Gastroesophageal sphincter (tissue), 3 donors: ENCODE data around the gene COG4.

ENCODE experiments used
- POLR2A ChIP-seq, 2 donors: fragments of 450-650 bp; IDR thresholded peaks; one replicate each; pipeline ENCODE4 v1.6.1; 2017; ENCODE audit warnings: antibody characterized with exemption in 2 of 2, mild to moderate bottlenecking in 2 of 2, moderate library complexity in 1 of 2
- TF ChIP-seq, protein P1 (sequence below), 4 experiments: fragments of 200-600 bp in 2 of 4; fragments of 450-650 bp in 2 of 4; sonication (generic) in 1 of 4; IDR thresholded peaks; one replicate each; pipeline ENCODE4 v1.5.1; 2017 to 2019; ENCODE audit warnings: antibody characterized with exemption in 4 of 4, mild to moderate bottlenecking in 2 of 4, moderate library complexity in 2 of 4

DNA sequence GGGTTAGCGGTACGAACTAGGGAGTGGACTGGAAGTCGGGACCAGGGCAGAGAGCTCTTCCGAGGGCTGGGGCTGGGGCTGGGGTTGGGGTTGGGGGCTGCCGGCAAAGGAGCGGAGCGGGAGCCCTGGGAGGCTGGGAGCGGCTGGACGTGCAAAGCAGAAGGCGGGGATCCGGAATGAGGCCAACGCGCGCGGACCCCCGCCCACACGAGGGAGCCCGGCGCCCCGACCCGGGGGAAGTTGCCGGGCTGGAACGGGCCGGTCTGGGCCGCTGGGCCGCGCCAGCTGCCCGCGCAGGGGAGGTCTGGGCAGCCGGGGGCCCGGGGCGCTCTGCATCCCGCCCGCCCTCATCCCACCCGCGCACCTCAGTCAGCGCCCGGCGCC lies 84.8 kb downstream of the COG4 start:
- TF ChIP-seq POLR2A (IDR thresholded peaks at IDR 0.05), result no peak
- TF ChIP-seq, protein P1, sequence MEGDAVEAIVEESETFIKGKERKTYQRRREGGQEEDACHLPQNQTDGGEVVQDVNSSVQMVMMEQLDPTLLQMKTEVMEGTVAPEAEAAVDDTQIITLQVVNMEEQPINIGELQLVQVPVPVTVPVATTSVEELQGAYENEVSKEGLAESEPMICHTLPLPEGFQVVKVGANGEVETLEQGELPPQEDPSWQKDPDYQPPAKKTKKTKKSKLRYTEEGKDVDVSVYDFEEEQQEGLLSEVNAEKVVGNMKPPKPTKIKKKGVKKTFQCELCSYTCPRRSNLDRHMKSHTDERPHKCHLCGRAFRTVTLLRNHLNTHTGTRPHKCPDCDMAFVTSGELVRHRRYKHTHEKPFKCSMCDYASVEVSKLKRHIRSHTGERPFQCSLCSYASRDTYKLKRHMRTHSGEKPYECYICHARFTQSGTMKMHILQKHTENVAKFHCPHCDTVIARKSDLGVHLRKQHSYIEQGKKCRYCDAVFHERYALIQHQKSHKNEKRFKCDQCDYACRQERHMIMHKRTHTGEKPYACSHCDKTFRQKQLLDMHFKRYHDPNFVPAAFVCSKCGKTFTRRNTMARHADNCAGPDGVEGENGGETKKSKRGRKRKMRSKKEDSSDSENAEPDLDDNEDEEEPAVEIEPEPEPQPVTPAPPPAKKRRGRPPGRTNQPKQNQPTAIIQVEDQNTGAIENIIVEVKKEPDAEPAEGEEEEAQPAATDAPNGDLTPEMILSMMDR (IDR thresholded peaks at IDR 0.05), result no peak
